ENCODE results near the gene LAIR1.

DNA sequence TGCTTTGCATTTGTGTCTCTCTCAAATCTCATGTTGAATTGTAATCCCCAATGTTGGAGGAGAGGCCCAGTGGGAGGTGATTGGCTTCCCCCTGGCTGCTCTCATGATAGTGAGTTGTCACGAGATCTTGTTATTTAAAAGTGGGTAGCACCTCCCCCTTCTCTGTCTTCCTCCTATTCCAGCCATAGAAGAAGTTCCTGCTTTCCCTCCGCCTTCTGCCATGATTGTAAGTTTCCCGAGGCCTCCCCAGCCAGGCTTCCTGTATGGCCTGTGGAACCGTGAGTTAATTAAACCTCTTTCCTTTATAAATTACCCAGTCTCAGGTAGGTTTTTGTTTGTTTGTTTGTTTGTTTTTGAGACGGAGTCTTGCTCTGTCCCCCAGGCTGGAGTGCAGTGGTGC, 29.6 kb downstream of the LAIR1 start:
- TF ChIP-seq, protein P1, sequence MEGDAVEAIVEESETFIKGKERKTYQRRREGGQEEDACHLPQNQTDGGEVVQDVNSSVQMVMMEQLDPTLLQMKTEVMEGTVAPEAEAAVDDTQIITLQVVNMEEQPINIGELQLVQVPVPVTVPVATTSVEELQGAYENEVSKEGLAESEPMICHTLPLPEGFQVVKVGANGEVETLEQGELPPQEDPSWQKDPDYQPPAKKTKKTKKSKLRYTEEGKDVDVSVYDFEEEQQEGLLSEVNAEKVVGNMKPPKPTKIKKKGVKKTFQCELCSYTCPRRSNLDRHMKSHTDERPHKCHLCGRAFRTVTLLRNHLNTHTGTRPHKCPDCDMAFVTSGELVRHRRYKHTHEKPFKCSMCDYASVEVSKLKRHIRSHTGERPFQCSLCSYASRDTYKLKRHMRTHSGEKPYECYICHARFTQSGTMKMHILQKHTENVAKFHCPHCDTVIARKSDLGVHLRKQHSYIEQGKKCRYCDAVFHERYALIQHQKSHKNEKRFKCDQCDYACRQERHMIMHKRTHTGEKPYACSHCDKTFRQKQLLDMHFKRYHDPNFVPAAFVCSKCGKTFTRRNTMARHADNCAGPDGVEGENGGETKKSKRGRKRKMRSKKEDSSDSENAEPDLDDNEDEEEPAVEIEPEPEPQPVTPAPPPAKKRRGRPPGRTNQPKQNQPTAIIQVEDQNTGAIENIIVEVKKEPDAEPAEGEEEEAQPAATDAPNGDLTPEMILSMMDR (IDR thresholded peaks at IDR 0.05; ENCODE audit: insufficient read depth, low read length, poor library complexity, severe bottlenecking): no peak
- TF ChIP-seq EZH2phosphoT487 (conservative IDR thresholded peaks at IDR 0.05; ENCODE audit: low read length): no peak

Measured in SU-DHL-6 (cell line).